DMS153 treated with DMSO at 0.1 percent for 48 hours (cell line): Measurements from ENCODE around the gene FZR1.

ENCODE experiments used
- DNase-seq: peaks from one replicate; lab custom pipeline; 2025; ENCODE audit not compliant: unreplicated experiment; lab: John Stamatoyannopoulos, UW

The FZR1 gene

DNA sequence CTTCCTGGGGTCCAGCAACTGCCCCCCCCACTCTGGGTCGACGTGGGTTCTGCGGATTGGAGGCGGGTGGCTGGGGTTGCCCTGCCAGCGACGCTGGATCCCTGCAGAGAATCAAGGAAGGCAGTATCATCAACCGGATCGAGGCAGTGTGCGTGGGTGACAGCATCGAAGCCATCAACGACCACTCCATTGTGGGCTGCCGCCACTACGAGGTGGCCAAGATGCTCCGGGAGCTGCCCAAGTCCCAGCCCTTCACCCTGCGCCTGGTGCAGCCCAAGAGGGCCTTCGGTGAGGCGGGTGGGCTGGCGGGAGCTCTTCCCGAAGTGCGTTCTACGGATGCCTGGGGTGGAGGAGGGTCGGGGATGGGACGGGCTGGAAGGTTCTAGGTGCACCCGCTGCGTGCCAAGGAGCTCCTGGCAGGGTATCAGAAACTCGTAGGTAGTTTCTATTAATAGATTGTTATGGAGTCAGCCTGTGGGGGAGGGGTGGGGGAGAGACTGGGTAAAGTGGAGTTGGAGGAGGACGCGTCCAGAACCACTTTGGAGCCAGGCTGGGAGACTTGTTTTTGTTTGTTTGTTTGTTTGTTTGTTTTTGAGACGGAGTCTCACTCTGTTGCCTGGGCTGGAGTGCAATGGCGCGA lies 80.7 kb downstream of the FZR1 start:
- DNase-seq, result no peak
